ENCODE measurements around the gene STAG3.

The STAG3 gene

DNA sequence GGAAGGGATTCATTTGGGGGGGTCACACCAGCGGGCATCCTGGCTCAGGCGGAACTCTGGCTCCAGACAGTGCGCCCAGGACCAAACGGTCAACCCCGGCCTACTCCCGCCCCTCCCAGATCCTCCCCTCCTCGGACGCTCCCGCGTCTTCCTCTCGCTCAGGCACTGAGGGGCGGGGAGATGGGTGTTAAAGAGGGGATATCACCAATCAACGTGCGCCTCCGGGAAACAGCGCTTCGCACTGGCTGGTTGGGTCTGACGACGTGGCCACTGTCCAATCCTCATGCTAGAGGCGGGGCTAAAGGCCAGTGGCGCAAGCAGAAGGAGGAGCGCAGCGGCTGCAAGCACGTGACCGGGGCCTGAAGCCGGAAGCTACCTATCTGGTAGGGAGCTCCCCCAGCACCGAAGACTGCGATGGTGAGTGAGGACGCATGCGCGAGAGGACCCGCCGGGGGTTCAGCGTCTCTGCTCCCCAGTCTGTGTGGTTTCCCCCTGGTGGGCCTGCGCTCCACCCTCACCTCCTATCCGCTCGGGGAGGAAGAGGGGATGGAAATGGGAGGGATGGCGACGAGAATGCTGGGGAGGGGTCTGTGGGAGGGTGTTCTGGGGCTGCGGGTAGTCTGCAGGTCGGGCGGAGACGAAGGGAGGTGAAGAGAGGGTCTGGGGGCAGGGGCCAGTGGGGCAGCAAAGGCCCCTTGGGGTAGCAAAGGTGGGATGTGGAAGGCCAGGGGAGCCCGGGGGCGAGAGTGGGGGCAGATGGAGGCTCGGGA is 29.0 kb upstream of the STAG3 start, which contains the start of gene LAMTOR4:
TSS of gene LAMTOR4 (plus strand) at position 360 of the 770 bp plus-strand sequence. CDS start at position 415, 55 bp downstream.
- DNase-seq (ENCODE audit: low spot score), result peak; percentile 98
- TF ChIP-seq CTCF (IDR thresholded peaks at IDR 0.05; ENCODE audit: borderline replicate concordance, control extremely low read depth, extremely low read depth, insufficient read depth, missing control alignments), result no peak
- in situ Hi-C loops (cut with MboI; ENCODE audit: low sequenced_read_pairs, unreplicated experiment), result no loop called here

DNA sequence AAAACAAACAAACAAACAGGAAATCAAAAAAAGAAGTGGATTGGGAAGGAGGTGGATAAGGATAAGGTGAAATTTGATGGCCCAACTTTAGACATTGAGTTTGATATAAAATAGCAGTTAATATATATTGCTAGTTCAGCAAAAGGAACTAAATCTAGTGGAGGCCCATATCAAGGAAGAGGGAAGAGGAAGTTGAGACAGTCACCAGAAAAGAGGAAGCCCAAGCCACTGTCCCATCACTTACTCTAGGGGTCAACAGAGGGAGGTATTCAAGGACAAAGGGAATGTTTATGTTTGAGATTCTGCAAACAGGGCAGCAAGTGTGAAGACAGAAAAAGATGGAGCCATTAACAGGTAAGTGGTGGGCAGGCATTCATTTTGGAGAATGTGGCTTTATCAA is 25.3 kb upstream of the STAG3 start:
- in situ Hi-C loops (cut with MboI; ENCODE audit: low sequenced_read_pairs, unreplicated experiment), result no loop called here
- no peak for DNase-seq (ENCODE audit: low spot score)
- TF ChIP-seq CTCF (IDR thresholded peaks at IDR 0.05; ENCODE audit: borderline replicate concordance, control extremely low read depth, extremely low read depth, insufficient read depth, missing control alignments), result no peak

DNA sequence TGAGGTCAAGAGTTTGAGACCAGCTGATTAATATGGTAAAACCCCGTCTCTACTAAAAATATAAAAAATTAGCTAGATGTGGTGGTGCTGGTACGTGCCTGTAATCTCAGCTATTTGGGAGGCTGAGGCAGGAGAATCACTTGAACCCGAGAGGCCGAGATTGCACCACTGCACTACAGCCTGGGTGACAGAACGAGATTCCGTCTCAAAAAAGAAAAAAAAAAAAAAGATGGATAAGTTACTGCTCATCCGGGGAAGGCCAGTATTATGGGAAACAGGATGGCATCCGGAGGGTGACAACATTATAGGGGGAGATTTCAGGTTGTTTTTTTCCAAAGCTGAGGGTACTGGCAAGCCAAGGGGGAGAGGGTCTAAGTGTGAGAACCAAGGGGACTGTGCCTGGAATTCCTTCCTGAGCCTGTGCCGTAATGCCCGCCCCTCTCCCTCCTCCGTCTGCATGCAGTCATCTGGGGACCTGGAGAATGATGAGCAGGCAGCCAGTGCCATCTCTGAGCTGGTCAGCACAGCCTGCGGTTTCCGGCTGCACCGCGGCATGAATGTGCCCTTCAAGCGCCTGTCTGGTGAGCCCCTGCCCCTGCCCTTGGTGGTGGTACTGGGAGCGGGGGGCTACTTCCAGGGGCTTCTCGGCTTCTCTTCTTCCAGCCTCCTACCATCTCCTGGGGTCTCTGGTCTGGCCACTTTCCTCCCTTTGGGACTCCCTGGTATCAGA is 24.6 kb upstream of the STAG3 start:
- no peak for DNase-seq (ENCODE audit: low spot score)
- in situ Hi-C loops (cut with MboI; ENCODE audit: low sequenced_read_pairs, unreplicated experiment), result no loop called here
- TF ChIP-seq CTCF (IDR thresholded peaks at IDR 0.05; ENCODE audit: borderline replicate concordance, control extremely low read depth, extremely low read depth, insufficient read depth, missing control alignments), result no peak

- in situ Hi-C loops (cut with MboI; ENCODE audit: low sequenced_read_pairs, unreplicated experiment), result no loop called here
- no peak for TF ChIP-seq CTCF (IDR thresholded peaks at IDR 0.05; ENCODE audit: borderline replicate concordance, control extremely low read depth, extremely low read depth, insufficient read depth, missing control alignments)
- DNase-seq (ENCODE audit: low spot score), result peak; percentile 10
Observed at GRCh38 chr7:100153708-100154535, 23.8 kb upstream of the STAG3 start.

GRCh38 chr7:100154651-100155491 is 22.8 kb upstream of the STAG3 start:
- TF ChIP-seq CTCF (IDR thresholded peaks at IDR 0.05; ENCODE audit: borderline replicate concordance, control extremely low read depth, extremely low read depth, insufficient read depth, missing control alignments), result no peak
- in situ Hi-C loops (cut with MboI; ENCODE audit: low sequenced_read_pairs, unreplicated experiment), result no loop called here
- DNase-seq (ENCODE audit: low spot score), result peak; percentile 17
